A549 (cell line): ENCODE data around the gene FGGY. TPM values are rescaled to one million over a fixed set of nuclear protein-coding genes. Genes with fewer than 3 reads are reported as not detected.

Experiments used
- ATAC-seq, 2 experiments: fragments of 200-7000 bp in 1 of 2; fragments of >200 bp in 1 of 2; cut with Nextera tagmentation in 1 of 2; cut with Tn5 transposase in 1 of 2; 3 replicates each; pipeline versions ENCODE4 v1.8.0 to v1.9.1; 2018 to 2020; ENCODE audit warnings: mild to moderate bottlenecking in 1 of 2, moderate library complexity in 1 of 2
- CTCF ChIA-PET: fragments of 300-600 bp; sonication (Branson Sonifier 250); formaldehyde crosslinking; extraction: SDS; loops from one replicate; lab custom pipeline; 2021; ENCODE audit warnings: antibody characterized with exemption, inconsistent platforms; lab: Yijun Ruan, JAX
- POLR2A ChIA-PET: fragments of 350-600 bp; formaldehyde crosslinking; extraction: SDS; loops from one replicate; lab custom pipeline; 2021; ENCODE audit warnings: antibody characterized with exemption, inconsistent platforms; lab: Yijun Ruan, JAX
- DNase-seq, 2 experiments: peaks; one replicate each; pipeline versions ENCODE4 v3.0.0 to v3.0.0-alpha.2; 2011 to 2016; ENCODE audit warnings: low read depth in 1 of 2, low spot score in 1 of 2
- FAIRE-seq: peaks from 2 replicates; lab custom pipeline; 2011; peaks lifted over from hg19 to GRCh38; lab: Jason Lieb, UNC
- H3K27ac ChIP-seq, 2 experiments: fragments of >200 bp; sonication (Bioruptor Twin); formaldehyde crosslinking; 3 replicates each; pipeline ENCODE4 v1.5.1; 2016 to 2017
- H3K4me1 ChIP-seq: fragments of >200 bp; sonication (Bioruptor Twin); formaldehyde crosslinking; 3 replicates; pipeline ENCODE4 v1.6.1; 2016
- H3K4me2 ChIP-seq: fragments of >200 bp; sonication (Bioruptor Twin); formaldehyde crosslinking; 3 replicates; pipeline ENCODE4 v1.6.1; 2016
- H3K4me3 ChIP-seq: fragments of >200 bp; sonication (Bioruptor Twin); formaldehyde crosslinking; 3 replicates; pipeline ENCODE4 v1.5.1; 2016
- H3K9me3 ChIP-seq: fragments of >200 bp; sonication (Bioruptor Twin); formaldehyde crosslinking; 3 replicates; pipeline ENCODE4 v1.6.1; 2016
- CEBPB ChIP-seq, 2 experiments: fragments of >200 bp in 1 of 2; sonication (Bioruptor Twin) in 1 of 2; formaldehyde crosslinking in 1 of 2; IDR thresholded peaks; 2 replicates each; pipeline ENCODE4 v1.6.1; 2012 to 2016
- CHD2 ChIP-seq: fragments of 150-350 bp; IDR thresholded peaks from 2 replicates; pipeline ENCODE4 v1.6.1; 2014; ENCODE audit warnings: low read length; ENCODE audit not compliant: partially characterized antibody
- EHMT2 ChIP-seq: fragments of 200-600 bp; sonication (generic); IDR thresholded peaks from 2 replicates; pipeline ENCODE4 v1.6.1; 2016; ENCODE audit warnings: antibody characterized with exemption, low read depth, mild to moderate bottlenecking, moderate library complexity
- EP300 ChIP-seq, 2 experiments: fragments of >200 bp; sonication (Bioruptor Twin); formaldehyde crosslinking; IDR thresholded peaks; 2 replicates in 1 of 2; 3 replicates in 1 of 2; pipeline ENCODE4 v1.6.1; 2016 to 2017
- ESRRA ChIP-seq: fragments of 150-350 bp; IDR thresholded peaks from 2 replicates; pipeline ENCODE4 v1.6.1; 2014; ENCODE audit warnings: mild to moderate bottlenecking, low read length, borderline replicate concordance
- FOSL2 ChIP-seq, 2 experiments: fragments of 450-650 bp in 1 of 2; fragments of >200 bp in 1 of 2; sonication (Bioruptor Twin) in 1 of 2; formaldehyde crosslinking; IDR thresholded peaks; 2 replicates each; pipeline versions ENCODE4 v1.5.0 to v1.6.1; 2016 to 2020; ENCODE audit warnings: mild to moderate bottlenecking in 1 of 2, moderate library complexity in 1 of 2
- GATA3 ChIP-seq: IDR thresholded peaks from 2 replicates; pipeline ENCODE4 v1.6.1; 2012; ENCODE audit warnings: borderline replicate concordance
- HEYL ChIP-seq: fragments of 250-450 bp; sonication (Bioruptor Pico); IDR thresholded peaks from 2 replicates; pipeline ENCODE4 v1.8.0; 2021; ENCODE audit warnings: mild to moderate bottlenecking, moderate library complexity
- HOXB13 ChIP-seq: fragments of 250-450 bp; sonication (Bioruptor Pico); IDR thresholded peaks from 2 replicates; pipeline ENCODE4 v1.5.0; 2020; ENCODE audit warnings: low read depth, mild to moderate bottlenecking, moderate library complexity
- HOXB5 ChIP-seq: fragments of 250-450 bp; sonication (Bioruptor Pico); IDR thresholded peaks from 2 replicates; pipeline ENCODE4 v1.5.0; 2020; ENCODE audit warnings: mild to moderate bottlenecking, moderate library complexity
- JUNB ChIP-seq: fragments of >200 bp; sonication (Bioruptor Twin); formaldehyde crosslinking; IDR thresholded peaks from 2 replicates; pipeline ENCODE4 v1.6.1; 2016
- KDM5A ChIP-seq: fragments of 200-600 bp; sonication (generic); IDR thresholded peaks from 2 replicates; pipeline ENCODE4 v1.6.1; 2016; ENCODE audit warnings: antibody characterized with exemption, mild to moderate bottlenecking
- MAFK ChIP-seq: fragments of 450-650 bp; IDR thresholded peaks from 2 replicates; pipeline ENCODE4 v1.6.1; 2014; ENCODE audit not compliant: partially characterized antibody
- MAZ ChIP-seq: fragments of 150-350 bp; IDR thresholded peaks from 2 replicates; pipeline ENCODE4 v1.6.1; 2014; ENCODE audit warnings: antibody characterized with exemption, low read depth, low read length, borderline replicate concordance
- MYC ChIP-seq: IDR thresholded peaks from 2 replicates; pipeline ENCODE4 v1.6.1; 2012; ENCODE audit warnings: mild to moderate bottlenecking, inconsistent platforms, low read length, improper control_type of control experiment, borderline replicate concordance
- NFE2L2 ChIP-seq: fragments of 150-350 bp; conservative IDR thresholded peaks from 2 replicates; pipeline ENCODE4 v1.6.1; 2014; ENCODE audit warnings: low read length
- RFX5 ChIP-seq: fragments of 450-650 bp; IDR thresholded peaks from 2 replicates; pipeline ENCODE4 v1.7.1; 2014; ENCODE audit warnings: antibody characterized with exemption, mild to moderate bottlenecking, moderate library complexity
- ZSCAN20 ChIP-seq: fragments of 250-450 bp; sonication (Bioruptor Pico); IDR thresholded peaks from 2 replicates; pipeline ENCODE4 v1.8.0; 2022; ENCODE audit warnings: mild to moderate bottlenecking, moderate library complexity
- WGBS: methylation state at CpG from one replicate; pipeline ENCODE4 v1.1.6; 2017; ENCODE audit errors: missing lambda C conversion rate; 5-methylcytosine and 5-hydroxymethylcytosine counted together
- polyA plus RNA-seq, 4 experiments: library from polyadenylated mRNA; depleted of rRNA in 3 of 4; stranded (reverse); fragments of >200 nt; fragmentation: RNase III in 1 of 4; extraction: RNeasy Plus Mini Kit Qiagen cat#74134 plus additional on column Dnase treatment in 1 of 4; gene quantifications; 2 replicates in 3 of 4; 3 replicates in 1 of 4; pipeline ENCODE4 v1.2.3, GENCODE V29; 2011 to 2017
- TF ChIP-seq, protein P1 (sequence below): fragments of >200 bp; sonication (Bioruptor Twin); formaldehyde crosslinking; IDR thresholded peaks from 3 replicates; pipeline ENCODE4 v1.6.1; 2016
- TF ChIP-seq, protein P2 (sequence below): fragments of 150-350 bp; IDR thresholded peaks from 2 replicates; pipeline ENCODE4 v1.6.1; 2014; ENCODE audit warnings: low read depth, mild to moderate bottlenecking, low read length
- TF ChIP-seq, protein P3 (sequence below): fragments of 250-450 bp; sonication (Bioruptor Pico); IDR thresholded peaks from 2 replicates; pipeline ENCODE4 v1.5.0; 2020; ENCODE audit warnings: low read depth, mild to moderate bottlenecking, moderate library complexity
- TF ChIP-seq, protein P4 (sequence below): IDR thresholded peaks from 2 replicates; pipeline ENCODE4 v1.6.1; 2012; ENCODE audit warnings: low read depth, borderline replicate concordance
- TF ChIP-seq, protein P5 (sequence below): IDR thresholded peaks from 2 replicates; pipeline ENCODE4 v1.6.1; 2012
- TF ChIP-seq, protein P6 (sequence below): fragments of 250-450 bp; sonication (Bioruptor Pico); IDR thresholded peaks from 2 replicates; pipeline ENCODE4 v1.5.0; 2021; ENCODE audit warnings: mild to moderate bottlenecking, moderate library complexity, borderline replicate concordance

The FGGY gene
- polyA plus RNA-seq, 2 of the 4 experiments (the other 2 are of a cell fraction) = 2.9 to 4.8 TPM

DNA sequence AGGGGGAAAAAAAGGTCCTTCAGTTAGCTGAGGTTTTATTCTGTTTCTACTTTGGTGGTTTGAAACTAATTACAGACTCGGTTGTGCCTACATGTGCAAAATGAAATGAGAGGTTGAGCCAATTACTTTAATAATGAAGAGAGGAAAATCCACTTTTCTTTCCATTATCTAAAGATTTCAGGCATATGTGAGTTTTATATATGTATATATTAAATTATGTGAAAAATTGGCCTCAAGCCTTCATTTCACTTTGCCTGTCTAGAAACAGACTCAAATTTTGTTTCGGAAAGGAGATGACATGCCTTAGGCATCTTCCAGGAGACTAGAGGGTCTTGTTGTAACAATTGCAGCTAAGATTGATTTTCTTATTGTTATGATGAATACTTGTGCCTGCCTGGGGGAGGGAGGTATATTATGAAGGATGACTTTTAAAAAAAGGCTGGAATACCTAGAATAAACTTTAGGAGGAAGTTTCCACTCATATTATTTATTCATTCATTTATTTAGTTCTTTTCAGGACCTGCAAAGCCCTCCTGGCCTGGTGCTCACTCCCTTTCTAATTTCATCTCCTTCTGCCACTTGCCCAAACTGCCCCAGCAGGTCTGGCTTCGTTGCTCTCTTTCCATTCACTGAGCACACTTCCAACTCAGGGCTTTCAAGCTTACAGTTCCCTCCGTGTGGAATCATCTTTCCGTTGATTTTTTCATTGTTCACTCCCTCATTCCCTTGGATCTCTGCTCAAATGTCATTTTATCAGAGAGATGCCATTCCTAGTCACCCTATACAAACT lies 423.6 kb downstream of the FGGY start:
- TF ChIP-seq EHMT2 = no peak
- no peak for TF ChIP-seq RFX5
- TF ChIP-seq ZSCAN20 (CRISPR knock-in tag) = no peak
- TF ChIP-seq CEBPB (IDR thresholded peaks at IDR 0.05) = no peak
- no peak for TF ChIP-seq KDM5A
- TF ChIP-seq GATA3 = no peak
- TF ChIP-seq, protein P1, sequence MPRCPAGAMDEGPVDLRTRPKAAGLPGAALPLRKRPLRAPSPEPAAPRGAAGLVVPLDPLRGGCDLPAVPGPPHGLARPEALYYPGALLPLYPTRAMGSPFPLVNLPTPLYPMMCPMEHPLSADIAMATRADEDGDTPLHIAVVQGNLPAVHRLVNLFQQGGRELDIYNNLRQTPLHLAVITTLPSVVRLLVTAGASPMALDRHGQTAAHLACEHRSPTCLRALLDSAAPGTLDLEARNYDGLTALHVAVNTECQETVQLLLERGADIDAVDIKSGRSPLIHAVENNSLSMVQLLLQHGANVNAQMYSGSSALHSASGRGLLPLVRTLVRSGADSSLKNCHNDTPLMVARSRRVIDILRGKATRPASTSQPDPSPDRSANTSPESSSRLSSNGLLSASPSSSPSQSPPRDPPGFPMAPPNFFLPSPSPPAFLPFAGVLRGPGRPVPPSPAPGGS = no peak
- no peak for TF ChIP-seq NFE2L2
- no peak for TF ChIP-seq HOXB13 (CRISPR knock-in tag)
- TF ChIP-seq EP300 (IDR thresholded peaks at IDR 0.05) = no peak
- TF ChIP-seq MAZ = no peak
- TF ChIP-seq ESRRA = no peak
- ATAC-seq = no peak
- POLR2A ChIA-PET = no interaction called here
- H3K4me2 ChIP-seq = no peak overlapping the region
- no peak overlapping the region for H3K4me3 ChIP-seq
- H3K9me3 ChIP-seq = no peaks in the 10 kb centered on the region
- CTCF ChIA-PET = no interaction called here
- no peaks in the 10 kb centered on the region for H3K4me1 ChIP-seq
- H3K27ac ChIP-seq = no peak overlapping the region
- no peak for DNase-seq
- WGBS = 62% methylated on average over 5 of the region's 5 CpGs
- FAIRE-seq = no peak

DNA sequence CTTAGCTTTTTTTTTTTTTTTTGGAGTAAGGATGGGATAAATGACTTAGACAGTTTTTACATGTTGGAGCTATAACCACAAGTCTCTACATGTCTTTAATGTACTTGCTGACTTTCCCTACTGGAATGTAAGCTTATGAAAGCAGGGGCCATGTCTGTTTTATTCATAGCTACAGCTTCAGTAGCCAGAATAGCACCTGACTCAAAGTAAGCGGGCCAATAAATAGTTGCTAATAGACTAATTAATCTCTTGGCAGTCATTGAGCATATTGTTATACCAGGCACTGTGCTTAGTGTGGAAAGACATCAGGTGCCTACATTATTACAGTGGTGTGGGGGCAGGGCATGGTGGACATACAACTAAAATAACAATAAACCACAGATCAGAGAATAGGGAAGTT lies 433.4 kb downstream of the FGGY start:
- ATAC-seq = no peak; a peak in 2 of 6 replicates
- peak overlapping the region; percentile 66 for H3K4me2 ChIP-seq
- peaks cover 24% of the 10 kb centered on the region for H3K4me1 ChIP-seq
- CTCF ChIA-PET = interaction anchor here (1.0 kb wide), 1 partner anchor 29 kb away, joined by 3 read pairs; no protein-coding TSS in a partner anchor
- 90% methylated on average over 1 of the region's 1 CpG for WGBS
- H3K9me3 ChIP-seq = no peaks in the 10 kb centered on the region
- TF ChIP-seq, protein P2, sequence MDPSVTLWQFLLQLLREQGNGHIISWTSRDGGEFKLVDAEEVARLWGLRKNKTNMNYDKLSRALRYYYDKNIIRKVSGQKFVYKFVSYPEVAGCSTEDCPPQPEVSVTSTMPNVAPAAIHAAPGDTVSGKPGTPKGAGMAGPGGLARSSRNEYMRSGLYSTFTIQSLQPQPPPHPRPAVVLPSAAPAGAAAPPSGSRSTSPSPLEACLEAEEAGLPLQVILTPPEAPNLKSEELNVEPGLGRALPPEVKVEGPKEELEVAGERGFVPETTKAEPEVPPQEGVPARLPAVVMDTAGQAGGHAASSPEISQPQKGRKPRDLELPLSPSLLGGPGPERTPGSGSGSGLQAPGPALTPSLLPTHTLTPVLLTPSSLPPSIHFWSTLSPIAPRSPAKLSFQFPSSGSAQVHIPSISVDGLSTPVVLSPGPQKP = no peak
- TF ChIP-seq, all 56 proteins: peak for 0
- POLR2A ChIA-PET = interaction anchor here (0.6 kb wide), 2 partner anchors 506 to 1184 kb away, joined by 3 read pairs; partner anchors contain the start of gene OMA1
- DNase-seq (no peak), FAIRE-seq (no peak)
- Histone ChIP-seq H3K27ac (peak overlapping the region; percentile 91 to 92), H3K4me3 (no peak overlapping the region)

DNA sequence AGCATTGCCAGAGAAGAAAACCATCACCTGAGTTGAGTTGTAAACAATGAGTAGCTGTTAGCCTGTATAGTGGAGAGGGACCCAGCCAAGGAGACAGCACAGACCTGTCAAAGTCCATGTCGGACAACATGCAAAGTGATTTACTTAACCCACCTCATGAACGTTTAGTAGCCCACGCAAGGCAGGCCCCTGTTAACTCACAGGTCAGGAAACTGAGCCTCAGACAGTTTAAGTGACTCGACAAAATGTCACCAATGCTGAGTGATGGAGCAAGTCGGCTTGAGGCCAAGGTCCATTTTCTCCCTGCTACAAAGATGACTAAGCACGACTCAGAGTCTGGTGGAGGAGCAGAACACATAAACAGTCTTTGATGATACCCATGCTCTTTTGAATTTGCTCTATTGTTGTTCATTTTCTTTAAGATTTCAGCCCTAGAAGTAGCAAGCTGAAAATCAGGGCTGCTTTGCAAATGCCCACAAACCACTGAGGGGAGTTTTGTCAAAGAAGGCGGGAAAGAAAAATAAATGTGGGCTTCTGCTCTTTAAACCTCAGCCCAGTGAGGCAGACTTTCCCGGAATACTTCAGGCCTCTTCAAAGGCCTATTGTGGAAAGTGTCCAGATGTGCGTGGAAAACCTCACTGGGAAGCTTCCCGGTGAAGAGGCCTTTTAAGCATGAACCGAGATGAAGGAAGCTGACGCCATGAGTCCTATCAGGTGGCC lies 434.0 kb downstream of the FGGY start:
- Histone ChIP-seq H3K4me1 (peaks cover 24% of the 10 kb centered on the region), H3K9me3 (no peaks in the 10 kb centered on the region; the same call in 2 of the 3 replicates), H3K4me3 (no peak overlapping the region), H3K4me2 (peak overlapping the region; percentile 66), H3K27ac (peak overlapping the region; percentile 91 to 92)
- POLR2A ChIA-PET = no interaction called here
- CTCF ChIA-PET = interaction anchor here (1.0 to 2.0 kb wide), 3 partner anchors 28 to 32 kb away, joined by 3 to 6 read pairs (median 3); no protein-coding TSS in a partner anchor
- ATAC-seq = peak; percentile 87 to 92
- 45% methylated on average over 10 of the region's 12 CpGs for WGBS
- peak; percentile 40 to 78 for DNase-seq
- FAIRE-seq = no peak
- TF ChIP-seq GATA3 (no peak), HOXB5 (CRISPR knock-in tag) (peak; percentile 50; the same call in 1 of the 2 replicates), NFE2L2 (peak; percentile 77), HOXB13 (CRISPR knock-in tag) (no peak), FOSL2 (IDR thresholded peaks at IDR 0.05) (peak; percentile 50; the same call in 1 of the 2 replicates), FOSL2 (CRISPR knock-in tag; IDR thresholded peaks at IDR 0.05) (peak; percentile 35), HEYL (CRISPR knock-in tag) (no peak), JUNB (peak; percentile 55), MAZ (no peak), CHD2 (no peak), MAFK (peak; percentile 95), MYC (no peak)
- TF ChIP-seq, protein P3, sequence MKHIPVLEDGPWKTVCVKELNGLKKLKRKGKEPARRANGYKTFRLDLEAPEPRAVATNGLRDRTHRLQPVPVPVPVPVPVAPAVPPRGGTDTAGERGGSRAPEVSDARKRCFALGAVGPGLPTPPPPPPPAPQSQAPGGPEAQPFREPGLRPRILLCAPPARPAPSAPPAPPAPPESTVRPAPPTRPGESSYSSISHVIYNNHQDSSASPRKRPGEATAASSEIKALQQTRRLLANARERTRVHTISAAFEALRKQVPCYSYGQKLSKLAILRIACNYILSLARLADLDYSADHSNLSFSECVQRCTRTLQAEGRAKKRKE (CRISPR knock-in tag) = peak; percentile 21; the same call in 1 of the 2 replicates
- TF ChIP-seq, protein P4, sequence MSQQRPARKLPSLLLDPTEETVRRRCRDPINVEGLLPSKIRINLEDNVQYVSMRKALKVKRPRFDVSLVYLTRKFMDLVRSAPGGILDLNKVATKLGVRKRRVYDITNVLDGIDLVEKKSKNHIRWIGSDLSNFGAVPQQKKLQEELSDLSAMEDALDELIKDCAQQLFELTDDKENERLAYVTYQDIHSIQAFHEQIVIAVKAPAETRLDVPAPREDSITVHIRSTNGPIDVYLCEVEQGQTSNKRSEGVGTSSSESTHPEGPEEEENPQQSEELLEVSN = 0 out of 2 replicates have a peak, but pooled peaks have one; percentile 36
- TF ChIP-seq, protein P5, sequence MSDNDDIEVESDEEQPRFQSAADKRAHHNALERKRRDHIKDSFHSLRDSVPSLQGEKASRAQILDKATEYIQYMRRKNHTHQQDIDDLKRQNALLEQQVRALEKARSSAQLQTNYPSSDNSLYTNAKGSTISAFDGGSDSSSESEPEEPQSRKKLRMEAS = 0 out of 2 replicates have a peak, but pooled peaks have one; percentile 23
- TF ChIP-seq, protein P6, sequence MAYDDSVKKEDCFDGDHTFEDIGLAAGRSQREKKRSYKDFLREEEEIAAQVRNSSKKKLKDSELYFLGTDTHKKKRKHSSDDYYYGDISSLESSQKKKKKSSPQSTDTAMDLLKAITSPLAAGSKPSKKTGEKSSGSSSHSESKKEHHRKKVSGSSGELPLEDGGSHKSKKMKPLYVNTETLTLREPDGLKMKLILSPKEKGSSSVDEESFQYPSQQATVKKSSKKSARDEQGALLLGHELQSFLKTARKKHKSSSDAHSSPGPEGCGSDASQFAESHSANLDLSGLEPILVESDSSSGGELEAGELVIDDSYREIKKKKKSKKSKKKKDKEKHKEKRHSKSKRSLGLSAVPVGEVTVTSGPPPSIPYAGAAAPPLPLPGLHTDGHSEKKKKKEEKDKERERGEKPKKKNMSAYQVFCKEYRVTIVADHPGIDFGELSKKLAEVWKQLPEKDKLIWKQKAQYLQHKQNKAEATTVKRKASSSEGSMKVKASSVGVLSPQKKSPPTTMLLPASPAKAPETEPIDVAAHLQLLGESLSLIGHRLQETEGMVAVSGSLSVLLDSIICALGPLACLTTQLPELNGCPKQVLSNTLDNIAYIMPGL (CRISPR knock-in tag) = no peak
